ENCODE results near the gene CSNK1E.

- TF ChIP-seq POLR2AphosphoS5 (IDR thresholded peaks at IDR 0.05): no peak
- no peak for TF ChIP-seq CTCF (IDR thresholded peaks at IDR 0.05)
- no peak for TF ChIP-seq EP300 (IDR thresholded peaks at IDR 0.05)
Measured at GRCh38 chr22:38286915-38287669, 30.1 kb downstream of the CSNK1E start.

Measured in esophagus muscularis mucosa (tissue), 4 donors.